DMS153 (cell line): Measurements from ENCODE around the gene ZNF592.

Source experiments
- DNase-seq: peaks from one replicate; lab custom pipeline; 2025; lab: John Stamatoyannopoulos, UW

Gene ZNF592

DNA sequence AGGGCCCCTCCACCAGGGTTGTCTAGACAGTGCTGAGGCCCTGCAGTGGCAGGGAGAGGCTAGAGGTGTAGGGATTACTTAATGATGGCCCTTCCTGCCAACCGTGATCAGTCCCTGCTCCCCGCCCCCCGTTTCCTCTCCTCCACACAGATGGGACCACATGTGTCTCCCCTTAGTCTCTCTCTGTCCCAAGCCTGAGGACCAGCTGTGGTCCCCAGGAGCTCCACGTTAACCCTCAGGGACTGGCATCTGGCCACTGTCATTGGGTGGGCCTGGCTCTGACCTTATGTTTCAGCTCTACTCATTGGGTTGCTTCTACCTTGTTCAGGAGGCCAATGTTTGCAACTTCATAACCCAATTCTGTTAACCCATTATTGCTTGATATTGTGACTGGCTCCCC, 62.8 kb downstream of the ZNF592 start:
- DNase-seq = no peak

DNA sequence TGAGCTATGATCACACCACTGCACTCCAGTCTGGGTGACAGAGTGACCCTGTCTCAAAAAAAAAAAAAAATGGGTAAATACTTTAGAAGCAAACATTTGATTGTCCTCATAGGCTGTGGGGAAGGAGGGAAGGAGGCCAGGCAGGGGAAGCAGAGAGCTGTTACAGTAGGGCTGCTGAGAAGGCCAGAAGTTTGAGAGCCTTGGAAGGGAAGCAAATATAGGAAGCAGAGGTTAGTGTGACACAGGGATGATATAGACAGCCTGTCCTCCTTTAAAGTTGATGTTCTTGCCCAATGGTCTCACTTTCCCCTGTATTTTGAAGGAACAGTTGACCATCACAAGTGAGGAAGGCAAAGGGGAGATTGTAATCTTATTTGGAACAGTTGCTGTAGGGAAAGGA, 63.4 kb downstream of the ZNF592 start:
- no peak for DNase-seq

DNA sequence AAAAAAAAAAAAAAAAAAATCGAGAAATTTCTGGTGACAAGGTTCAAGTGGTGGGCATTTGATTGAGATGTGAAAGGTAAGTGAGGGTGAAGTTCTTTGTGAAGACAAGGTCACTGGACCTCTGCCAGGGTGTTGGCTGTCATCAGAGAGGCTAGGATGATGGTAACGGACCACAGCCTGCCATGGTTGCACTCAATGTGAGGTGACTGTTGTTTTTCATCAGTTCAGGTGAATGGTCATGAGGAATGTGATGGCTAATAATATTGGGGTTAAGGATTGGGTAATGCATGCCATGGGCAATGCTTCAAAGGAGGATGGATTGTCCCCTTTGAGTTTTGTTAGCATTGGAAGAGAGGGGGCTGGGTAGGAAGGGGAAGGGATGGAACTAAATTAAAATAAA, 64.5 kb downstream of the ZNF592 start:
- no peak for DNase-seq

DNA sequence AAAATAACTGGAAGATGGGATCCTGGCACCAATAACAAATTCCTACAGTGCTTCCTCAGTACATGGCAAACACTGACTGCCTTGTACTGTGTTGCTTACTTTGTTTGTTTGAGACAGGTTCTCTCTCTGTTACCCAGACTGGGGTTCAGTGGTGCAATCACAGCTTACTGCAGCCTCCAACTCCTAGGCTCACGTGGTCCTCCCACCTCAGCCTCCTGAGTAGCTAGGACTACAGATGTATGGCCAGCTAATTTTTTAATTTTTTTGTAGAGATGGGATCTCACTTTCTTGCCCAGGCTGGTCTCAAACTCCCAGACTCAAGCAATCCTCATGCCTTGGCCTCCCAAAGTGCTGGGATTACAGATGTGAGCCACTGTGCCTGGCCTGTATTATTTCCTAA, 65.0 kb downstream of the ZNF592 start:
- no peak for DNase-seq

DNA sequence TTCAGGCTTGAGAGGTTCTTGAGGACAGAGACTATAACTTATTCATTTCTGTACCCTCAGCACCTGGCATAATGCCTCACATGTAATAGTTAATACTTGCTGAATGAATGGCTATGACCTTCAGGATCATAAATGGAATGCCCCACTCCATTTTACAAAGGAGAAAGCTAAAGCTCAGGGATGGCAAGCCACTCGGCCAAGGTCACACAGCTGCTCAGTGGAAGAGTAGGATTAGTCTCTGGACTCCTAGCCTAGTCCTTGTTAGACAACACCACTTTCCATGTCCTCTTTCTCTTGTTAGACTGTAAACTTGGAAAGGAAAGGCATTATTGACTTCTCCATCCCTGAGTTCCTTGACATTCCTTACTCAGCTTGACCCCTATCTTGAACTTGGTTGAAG, 65.5 kb downstream of the ZNF592 start:
- DNase-seq = no peak

DNA sequence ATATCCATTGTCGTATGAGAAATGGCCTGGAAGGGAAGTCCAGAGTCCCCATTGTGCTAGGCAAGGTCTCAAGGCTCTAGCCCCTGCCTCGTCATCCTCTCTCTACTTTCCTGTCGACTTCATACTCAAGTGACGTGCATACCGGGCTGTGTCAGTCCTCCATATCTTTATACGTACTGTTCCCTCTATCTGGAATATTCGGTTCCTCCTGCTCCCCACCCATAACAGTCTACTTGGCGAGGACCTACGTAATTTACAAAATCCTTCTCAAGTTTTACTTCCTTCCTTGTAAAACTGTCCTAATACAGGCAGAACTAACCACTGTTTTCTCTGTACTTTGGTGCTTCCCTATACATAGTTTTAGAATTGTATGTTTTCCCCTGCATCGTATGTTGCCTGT, 66.5 kb downstream of the ZNF592 start:
- DNase-seq = no peak

DNA sequence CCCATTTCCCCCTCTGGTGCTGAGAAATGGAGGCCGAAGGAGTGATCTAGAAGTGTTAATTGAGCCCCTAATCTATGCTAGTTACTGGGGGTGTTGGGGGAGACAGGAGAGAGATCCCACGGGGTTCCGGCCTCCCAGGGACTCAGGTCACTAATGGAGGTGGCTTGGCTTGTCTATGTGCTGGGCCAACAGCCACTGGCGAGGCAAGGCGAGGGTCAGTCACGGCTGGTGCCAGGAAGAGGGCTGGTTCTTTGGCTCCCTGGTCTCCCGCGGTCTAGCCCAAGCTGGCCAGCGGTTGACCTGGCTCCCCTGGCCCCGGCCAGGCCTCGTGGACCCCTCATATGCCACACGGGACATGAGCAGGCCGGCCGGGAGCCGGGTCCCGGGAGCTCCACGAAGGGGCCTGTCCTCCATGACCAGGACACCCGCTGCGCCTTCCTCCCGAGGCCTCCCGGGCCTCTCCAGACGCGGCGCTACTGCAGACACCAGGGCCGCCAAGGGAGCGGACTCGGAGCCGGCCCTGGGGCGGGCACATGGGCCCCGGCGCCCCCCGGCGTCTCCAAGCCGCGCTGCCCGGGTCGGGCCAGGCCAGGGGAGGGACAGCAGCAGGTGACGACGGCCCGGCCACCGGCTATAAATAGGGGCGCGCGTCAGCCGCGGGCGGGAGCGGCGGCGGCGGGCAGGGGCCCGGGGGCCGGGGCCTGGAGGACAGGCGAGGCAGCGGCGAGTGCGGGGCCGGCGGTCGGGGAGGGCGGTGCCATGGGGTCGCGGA, 68.5 kb downstream of the ZNF592 start, which contains the start of gene ALPK3:
Gene ALPK3 (plus strand): TSS at position 663 of the 772 bp plus-strand sequence. CDS start 97 bp downstream, at position 760.
- DNase-seq = no peak

DNA sequence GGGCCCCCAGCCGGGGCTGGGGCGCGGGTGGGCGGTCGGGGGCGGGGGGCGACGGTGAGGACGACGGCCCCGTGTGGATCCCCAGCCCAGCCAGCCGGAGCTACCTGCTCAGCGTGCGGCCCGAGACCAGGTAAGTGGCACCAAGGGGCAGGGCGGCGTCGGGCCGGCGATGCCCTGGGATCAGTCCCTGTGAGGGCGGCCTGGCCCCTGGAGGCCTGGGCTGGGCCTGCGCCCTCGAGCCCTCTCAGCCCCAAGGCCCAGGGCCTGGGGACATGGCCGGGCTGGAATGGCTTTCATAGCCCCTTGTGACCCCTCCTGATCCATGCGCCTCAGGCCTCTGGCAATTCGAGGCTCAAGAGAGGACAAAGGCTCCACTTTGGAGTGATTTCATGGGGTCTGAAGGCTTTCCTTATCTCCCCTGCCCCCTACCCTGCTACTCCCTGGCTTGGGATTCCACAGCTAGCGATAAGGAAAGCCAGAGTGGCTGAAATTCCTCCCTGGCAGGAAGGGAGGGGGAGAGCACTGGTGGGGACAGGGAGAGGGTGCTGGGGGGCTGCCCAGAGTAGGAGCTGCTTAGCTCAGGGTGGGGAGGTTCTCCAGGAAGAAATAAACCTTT, 69.2 kb downstream of the ZNF592 start:
- no peak for DNase-seq

DNA sequence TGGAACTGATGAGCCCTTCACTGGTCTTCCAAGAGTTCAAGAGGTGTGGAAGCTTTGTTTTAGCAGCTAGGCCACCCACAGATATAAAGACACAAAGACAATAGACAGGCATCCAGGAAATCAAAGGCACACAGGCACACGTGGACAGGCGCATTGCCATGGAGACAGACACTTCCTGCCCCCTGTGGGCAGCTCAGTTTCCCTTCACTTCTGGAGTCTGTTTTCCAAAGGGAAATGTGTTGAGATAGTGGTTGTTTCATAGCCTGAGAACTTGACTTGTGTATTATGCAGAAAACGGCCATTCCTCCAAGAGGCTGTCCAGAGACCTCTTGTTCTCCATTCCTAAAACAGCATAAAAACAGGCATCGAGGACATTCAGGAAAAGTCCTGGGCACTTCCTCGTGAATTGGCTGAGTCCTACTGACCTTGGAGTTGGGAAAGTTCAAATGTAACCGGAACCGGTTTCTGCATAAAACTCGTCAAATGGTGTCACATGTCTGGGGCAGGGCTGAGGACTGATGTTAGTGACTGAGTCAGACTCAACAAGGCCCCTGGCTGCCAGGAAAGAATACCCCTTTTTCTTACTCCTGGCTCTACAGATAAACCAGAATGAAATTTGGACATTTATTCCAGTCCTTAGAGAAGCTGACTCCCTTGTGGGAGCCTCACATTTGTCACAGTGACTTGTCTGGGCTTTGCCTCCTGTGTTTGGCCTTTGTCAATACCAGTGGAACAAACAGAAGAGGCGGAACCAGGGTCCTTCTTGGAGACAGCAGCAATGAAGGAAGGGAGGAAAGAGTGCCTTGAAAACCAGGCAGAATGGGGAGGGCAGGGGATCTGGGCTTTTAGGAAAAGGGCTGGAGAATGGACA, 70.1 kb downstream of the ZNF592 start:
- no peak for DNase-seq

DNA sequence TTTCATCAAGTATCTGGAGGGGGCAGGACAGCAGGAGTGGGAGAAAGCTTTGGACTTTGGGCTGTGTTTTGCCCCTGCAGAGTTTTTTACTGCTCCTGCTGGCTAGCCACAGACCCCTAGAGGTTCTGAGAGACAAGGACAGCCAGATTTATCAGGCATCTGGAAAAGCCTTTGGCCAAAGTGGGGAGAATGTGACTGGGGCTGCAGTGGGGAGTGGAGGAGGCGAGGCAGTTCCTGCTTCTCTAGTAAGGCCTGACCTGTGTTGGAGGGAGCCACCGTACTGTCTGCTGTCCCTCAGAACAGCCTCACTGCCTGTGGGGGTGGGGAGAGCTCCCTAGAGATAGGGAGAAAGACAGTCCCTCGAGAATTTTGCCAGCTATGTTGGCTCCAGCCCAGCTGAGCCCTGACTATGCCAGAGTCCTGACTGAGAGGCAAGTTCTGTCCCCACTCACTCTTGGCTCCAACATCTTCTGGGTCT, 70.9 kb downstream of the ZNF592 start:
- DNase-seq = no peak

DNA sequence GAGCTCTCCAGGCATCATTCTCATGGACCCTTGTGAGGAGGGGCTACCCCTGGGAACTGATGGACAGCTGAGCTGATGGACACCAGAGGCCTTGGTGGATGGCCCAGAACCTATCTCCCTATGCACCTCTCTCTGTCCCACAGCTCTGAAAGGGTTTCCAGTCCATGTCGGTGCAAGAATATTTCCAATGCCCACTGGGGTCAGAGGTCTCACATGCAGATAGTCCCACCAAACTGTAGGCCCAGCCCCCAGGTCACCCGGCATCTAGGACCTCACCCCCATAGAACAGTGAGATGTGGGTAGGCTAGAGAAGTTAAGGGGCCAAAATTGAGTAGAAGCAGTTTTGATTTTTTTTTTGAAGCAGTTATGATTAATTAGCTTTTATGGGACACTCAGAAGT, 71.4 kb downstream of the ZNF592 start:
- DNase-seq = no peak

DNA sequence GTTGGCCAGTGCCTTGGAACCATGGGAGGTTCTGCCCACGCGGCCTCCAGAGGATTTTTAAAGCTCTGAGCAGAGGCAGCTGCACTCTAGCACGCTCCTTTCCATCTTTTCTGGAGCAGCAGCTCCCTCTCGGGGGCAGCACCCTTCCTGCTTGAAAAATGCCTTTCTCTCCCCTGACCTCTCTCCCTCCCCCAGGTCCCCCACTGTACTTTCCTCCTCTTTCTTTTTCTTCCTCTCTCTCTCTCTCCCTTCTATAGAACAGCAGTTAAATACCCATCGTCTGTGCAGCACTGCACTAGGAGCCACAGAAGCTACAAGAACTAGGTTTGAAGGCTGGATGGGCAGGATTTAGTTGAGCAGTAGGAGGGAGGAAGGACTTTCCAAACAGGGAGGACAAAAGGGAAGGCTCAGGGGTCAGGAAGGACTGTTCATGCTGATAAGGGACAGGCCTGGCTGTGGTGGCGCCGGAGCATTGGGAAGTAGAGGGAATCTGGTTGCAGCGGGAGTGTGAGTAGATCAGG, 73.2 kb downstream of the ZNF592 start:
- DNase-seq = no peak

DNA sequence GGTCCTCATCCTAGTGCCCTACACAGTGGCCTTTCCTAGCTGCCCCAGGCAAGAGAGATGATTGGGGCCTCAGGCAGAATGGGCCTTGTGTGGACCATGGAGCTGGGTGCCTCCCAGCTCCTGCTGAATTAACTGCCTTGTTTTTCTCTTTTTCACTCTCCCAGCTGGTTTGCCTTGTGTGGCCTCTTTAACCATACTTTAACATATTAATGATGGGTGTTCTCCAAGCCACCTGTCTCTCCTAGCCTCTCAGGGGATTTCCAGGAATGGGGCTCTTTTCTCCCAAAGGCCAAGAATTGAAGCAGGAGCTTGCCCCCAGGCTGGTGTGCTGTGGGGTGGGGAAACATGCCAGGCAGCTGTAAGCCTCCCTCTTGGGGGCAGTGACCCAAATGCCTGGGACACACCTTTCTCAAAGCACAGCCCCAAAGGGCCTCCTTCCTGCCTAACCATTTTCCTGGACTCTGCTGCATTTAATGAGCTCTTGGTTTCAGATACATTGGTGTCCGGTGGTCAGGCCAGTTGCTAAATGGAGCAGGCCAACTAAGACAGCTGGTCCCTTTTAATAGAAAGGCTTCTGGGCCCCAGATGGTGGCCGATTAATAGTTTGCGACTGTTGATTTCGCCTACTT, 74.4 kb downstream of the ZNF592 start:
- no peak for DNase-seq

DNA sequence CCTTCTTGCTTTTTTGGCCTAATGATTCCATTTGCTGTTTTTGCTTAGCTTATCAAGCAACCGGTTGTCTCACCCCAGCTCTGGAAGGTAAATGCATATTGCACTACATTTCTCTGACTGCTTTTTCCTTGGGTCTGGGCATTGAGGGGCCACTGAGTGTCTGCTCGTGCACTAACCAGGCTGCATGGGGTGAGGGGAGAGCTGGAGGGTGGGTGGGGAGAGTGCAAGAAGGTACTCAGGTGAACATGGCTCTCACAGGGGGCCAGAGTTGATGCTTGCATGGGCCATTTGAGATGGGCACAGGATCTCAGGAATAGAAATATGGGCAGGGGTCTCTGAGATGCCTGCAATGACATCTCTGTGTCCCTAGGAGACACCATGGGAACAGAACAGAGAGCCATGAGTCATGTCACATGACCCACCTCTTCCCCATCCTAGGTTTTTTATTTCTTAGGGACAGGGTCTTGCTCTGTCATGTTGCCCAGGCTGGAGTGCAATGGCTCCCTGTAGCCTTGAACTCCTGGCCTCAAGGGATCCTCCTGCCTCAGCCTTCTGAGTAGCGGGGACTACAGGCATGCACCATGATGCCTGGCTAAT, 75.0 kb downstream of the ZNF592 start:
- no peak for DNase-seq

DNA sequence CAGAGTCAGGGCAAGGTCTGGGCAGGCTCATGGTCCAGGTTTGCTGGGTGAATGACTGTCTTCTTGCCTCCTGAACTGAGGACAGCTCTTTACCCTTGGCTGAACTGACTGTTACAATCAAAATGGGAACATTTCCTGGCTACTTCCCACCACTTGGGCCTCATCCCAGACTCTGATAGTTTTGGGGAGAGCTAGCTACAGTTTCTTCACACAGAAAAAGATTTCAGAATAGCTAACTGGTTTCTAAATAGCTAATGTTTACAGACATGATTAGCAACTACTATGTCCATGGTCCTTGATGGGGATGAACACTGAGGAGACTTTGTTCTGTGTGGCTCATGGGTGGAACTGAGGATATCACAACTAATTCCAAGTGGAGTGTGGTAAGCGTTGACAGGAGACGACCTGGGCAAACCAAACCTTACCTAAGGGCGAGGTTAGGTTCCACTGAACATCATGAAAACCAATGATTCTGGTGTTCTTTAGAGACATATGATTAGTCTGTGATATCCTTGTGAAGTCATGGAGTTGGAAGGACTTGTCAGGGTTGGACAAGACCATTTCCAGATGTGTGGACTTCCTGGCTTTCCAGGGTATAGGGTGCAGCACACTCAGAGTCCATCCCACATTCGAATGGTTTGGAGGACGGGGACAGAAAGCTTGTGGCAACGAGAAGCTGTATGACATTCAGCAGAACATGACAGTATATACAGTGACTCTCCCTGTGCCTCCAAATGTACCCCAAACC, 76.0 kb downstream of the ZNF592 start:
- DNase-seq = no peak

DNA sequence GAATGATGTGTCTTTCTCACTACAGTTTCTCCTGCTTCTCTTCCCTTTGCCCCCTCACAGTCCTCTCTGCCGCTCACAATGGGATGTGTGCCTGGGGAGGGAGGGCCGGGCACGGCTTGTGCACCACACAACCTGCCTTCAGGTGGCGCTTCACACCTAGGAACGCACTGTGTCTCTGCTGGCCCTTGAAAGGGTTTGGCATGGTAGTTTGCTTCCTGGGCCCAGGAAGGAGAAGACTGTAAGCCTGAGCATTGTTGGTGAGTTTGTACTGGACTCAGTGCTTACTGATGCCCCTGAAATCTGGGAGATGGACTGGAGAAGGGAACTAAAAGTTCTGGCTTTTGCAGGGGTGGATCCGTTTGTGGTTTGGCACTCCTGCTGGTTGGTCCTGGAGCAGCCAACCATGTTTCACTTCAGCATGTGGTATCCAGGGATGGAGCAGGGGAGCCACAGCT, 78.0 kb downstream of the ZNF592 start:
- DNase-seq = no peak

DNA sequence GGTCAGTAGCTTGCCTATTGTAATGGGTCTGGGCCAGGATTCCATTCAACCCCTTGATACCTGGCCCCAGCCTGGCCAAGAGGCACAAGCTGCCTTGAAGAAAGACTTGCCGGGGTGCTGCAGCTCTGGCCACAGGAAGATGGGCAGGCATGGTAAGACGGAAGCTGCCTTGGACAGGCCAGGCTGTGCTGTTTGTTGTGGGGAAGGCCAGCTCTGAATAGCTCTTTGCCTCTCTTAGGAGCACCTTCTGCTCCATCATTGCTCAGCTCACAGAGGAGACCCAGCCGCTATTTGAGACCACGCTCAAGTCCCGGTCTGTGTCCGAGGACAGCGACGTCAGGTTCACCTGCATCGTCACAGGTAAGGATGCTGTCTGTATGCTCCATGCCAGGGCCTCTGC, 78.9 kb downstream of the ZNF592 start:
- no peak for DNase-seq

DNA sequence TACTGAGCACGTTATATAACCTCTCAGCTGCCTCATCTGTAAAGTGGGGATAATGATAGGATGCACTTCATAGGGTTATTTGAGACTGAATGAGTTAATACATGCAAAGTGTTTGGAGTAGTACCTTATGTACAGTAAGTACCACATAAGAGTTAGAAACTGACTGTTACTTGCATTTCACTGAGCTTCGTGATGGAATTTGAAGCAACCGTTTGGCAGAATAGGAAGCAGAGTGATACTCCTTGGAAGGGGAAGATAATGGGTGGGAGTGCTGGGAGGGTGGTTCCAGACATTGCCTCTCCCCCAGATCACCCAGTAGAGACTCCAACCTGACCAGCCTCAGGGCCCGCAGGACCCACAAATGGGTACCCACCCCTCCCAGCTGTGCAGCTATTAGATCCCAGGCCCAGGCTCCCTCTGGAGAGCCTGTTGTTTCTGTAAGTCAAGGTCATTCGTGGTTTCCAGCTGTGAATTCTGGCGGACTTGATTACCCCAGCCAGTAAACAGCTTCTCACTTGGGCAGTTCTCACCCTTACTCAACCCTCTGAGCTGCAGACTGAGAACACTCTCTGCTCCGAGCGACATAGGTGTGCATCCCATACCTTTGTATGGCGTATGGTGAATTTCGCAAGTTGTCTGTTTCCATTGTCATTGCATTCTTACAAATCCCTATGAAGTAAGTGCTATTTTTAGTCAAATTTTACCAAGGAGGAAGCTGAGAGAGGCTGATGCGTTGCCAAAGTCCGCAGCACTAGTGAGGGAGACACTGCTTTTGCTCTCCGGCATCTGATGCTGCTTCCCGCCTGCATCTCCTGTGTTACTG, 79.9 kb downstream of the ZNF592 start:
- no peak for DNase-seq

DNA sequence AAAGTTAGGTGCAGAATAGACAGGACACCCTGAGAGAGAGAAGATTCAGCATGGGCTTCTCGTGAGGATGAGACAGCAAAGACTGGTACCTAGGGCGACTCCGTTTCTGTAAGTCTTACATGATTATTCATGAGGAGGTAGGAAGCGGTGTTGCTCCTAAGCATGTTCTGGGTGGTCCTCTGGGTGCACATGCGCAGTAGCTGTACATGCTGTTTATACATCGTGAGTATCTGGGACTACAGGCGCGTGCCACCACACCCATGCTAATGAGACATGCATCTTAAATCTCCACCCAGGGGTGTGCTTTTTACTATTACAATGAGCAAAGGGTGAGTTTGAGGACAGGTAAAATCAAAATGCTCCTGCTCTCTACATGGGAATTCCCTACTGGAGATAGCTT, 81.0 kb downstream of the ZNF592 start:
- DNase-seq = no peak

DNA sequence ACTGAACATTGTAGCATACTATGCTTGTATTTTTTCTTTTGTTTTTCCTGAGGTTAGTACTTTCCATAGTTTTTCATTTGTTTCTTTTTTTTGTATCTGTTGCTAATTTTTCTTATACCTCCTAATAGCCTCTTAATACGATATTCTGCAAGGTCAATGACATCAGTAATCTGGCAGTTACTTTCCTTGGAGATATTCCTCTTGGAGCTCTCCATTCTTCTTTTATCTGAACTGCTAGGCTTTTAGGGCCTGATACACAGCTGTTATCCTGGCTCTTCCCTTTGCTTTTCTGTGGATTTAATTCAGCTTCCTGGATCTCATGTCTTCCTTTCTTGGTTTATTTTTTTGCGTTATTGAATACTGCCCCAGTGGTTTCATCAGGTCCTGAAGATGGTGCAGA, 81.6 kb downstream of the ZNF592 start:
- no peak for DNase-seq
